Progenitor cell of endocrine pancreas (in vitro differentiated cells): ENCODE data around the gene ZFP92. TPM values are rescaled to one million over a fixed set of nuclear protein-coding genes. Genes with fewer than 3 reads are reported as not detected.

Experiments
- DNase-seq: peaks from one replicate; pipeline ENCODE4 v3.0.0; 2021; ENCODE audit warnings: low spot score; ENCODE audit not compliant: unreplicated experiment
- H3K27ac Mint-ChIP-seq: 2 replicates; pipeline ENCODE4 v1.8.0; 2021; ENCODE audit warnings: mild to moderate bottlenecking, moderate library complexity, mixed read lengths
- H3K27me3 Mint-ChIP-seq: 2 replicates; pipeline ENCODE4 v1.8.0; 2021; ENCODE audit warnings: mixed read lengths
- H3K36me3 Mint-ChIP-seq: 2 replicates; pipeline ENCODE4 v1.8.0; 2022; ENCODE audit warnings: mixed read lengths; ENCODE audit not compliant: insufficient read depth
- H3K4me1 Mint-ChIP-seq: 2 replicates; pipeline ENCODE4 v1.8.0; 2021; ENCODE audit warnings: low read depth, mixed read lengths
- H3K4me3 Mint-ChIP-seq: 2 replicates; pipeline ENCODE4 v1.8.0; 2021; ENCODE audit warnings: low read depth, mild to moderate bottlenecking, moderate library complexity, mixed read lengths
- H3K9me3 Mint-ChIP-seq: 2 replicates; pipeline ENCODE4 v1.8.0; 2021; ENCODE audit warnings: low read depth, mixed read lengths
- CTCF ChIP-seq: fragments of 200-600 bp; sonication (generic); IDR thresholded peaks from one replicate; pipeline ENCODE4 v1.5.0; 2021; ENCODE audit warnings: antibody characterized with exemption, mild to moderate bottlenecking; ENCODE audit not compliant: unreplicated experiment
- total RNA-seq: library from RNA; stranded (reverse); gene quantifications from 2 replicates; pipeline ENCODE4 v1.2.1, GENCODE V29; 2021

Gene ZFP92
- total RNA-seq, 1 donor from 2014 or later, result 0.38 TPM

GRCh38 chrX:153446950-153447580, 35.8 kb downstream of the ZFP92 start:
- Mint-ChIP-seq H3K9me3 (no peaks in the 10 kb centered on the region), H3K27me3 (no peaks in the 10 kb centered on the region), H3K4me1 (no peaks in the 10 kb centered on the region), H3K4me3 (no peak overlapping the region), H3K27ac (no peak overlapping the region), H3K36me3 (peaks cover 1% of the 10 kb centered on the region)
- no peak for DNase-seq
- TF ChIP-seq CTCF, result no peak

- no peaks in the 10 kb centered on the region for H3K9me3 Mint-ChIP-seq
- peaks cover 1% of the 10 kb centered on the region for H3K36me3 Mint-ChIP-seq
These were observed 36.3 kb downstream of the ZFP92 start for GRCh38 chrX:153447581-153447960.

GRCh38 chrX:153448556-153449367, 37.5 kb downstream of the ZFP92 start:
- Mint-ChIP-seq H3K9me3 (no peaks in the 10 kb centered on the region), H3K27ac (no peak overlapping the region), H3K4me3 (no peak overlapping the region), H3K27me3 (no peaks in the 10 kb centered on the region), H3K4me1 (no peaks in the 10 kb centered on the region), H3K36me3 (peaks cover 1% of the 10 kb centered on the region)
- no peak for DNase-seq
- no peak for TF ChIP-seq CTCF

More at GRCh38 chrX:153447581-153447960, 36.3 kb downstream of the ZFP92 start:
- Mint-ChIP-seq H3K27me3 (no peaks in the 10 kb centered on the region), H3K27ac (no peak overlapping the region), H3K4me3 (no peak overlapping the region), H3K4me1 (no peaks in the 10 kb centered on the region)
- DNase-seq, result no peak
- no peak for TF ChIP-seq CTCF

- DNase-seq, result no peak
- TF ChIP-seq CTCF, result no peak
- Mint-ChIP-seq H3K4me1 (no peaks in the 10 kb centered on the region), H3K27ac (no peak overlapping the region), H3K9me3 (no peaks in the 10 kb centered on the region), H3K27me3 (no peaks in the 10 kb centered on the region), H3K36me3 (peaks cover 1% of the 10 kb centered on the region), H3K4me3 (no peak overlapping the region)
These were observed 38.3 kb downstream of the ZFP92 start for GRCh38 chrX:153449368-153450113.
